GM23338 (cell line): Measurements from ENCODE around the gene GID4. TPM values are rescaled to one million over a fixed set of nuclear protein-coding genes. Genes with fewer than 3 reads are reported as not detected.

Experiments used
- ATAC-seq: fragments of 200-7000 bp; cut with Tn5 transposase; 3 replicates; pipeline ENCODE4 v1.9.1; 2020
- DNase-seq: peaks from one replicate; pipeline ENCODE4 v3.0.0-alpha.2; 2015; ENCODE audit warnings: low spot score
- H2AFZ ChIP-seq: fragments of 200-600 bp; sonication (generic); 2 replicates; pipeline ENCODE4 v1.8.0; 2016; ENCODE audit warnings: antibody characterized with exemption, mild to moderate bottlenecking, moderate library complexity
- H3F3A ChIP-seq: fragments of 200-600 bp; sonication (generic); replicated peaks from 2 replicates; pipeline ENCODE4 v1.8.0; 2017; ENCODE audit warnings: antibody characterized with exemption, mixed run types, low read depth
- H3K27ac ChIP-seq: fragments of 200-600 bp; sonication (generic); 2 replicates; pipeline ENCODE4 v1.6.1; 2016; ENCODE audit warnings: low read depth
- H3K27me3 ChIP-seq: fragments of 200-600 bp; sonication (generic); 2 replicates; pipeline ENCODE4 v1.8.0; 2016; ENCODE audit warnings: mild to moderate bottlenecking, mixed run types, moderate library complexity; ENCODE audit not compliant: insufficient read depth
- H3K36me3 ChIP-seq: fragments of 200-600 bp; sonication (generic); 2 replicates; pipeline ENCODE4 v1.8.0; 2016; ENCODE audit warnings: mild to moderate bottlenecking; ENCODE audit not compliant: insufficient read depth
- H3K4me1 ChIP-seq: fragments of 200-600 bp; sonication (generic); 2 replicates; pipeline ENCODE4 v1.8.0; 2016; ENCODE audit warnings: mild to moderate bottlenecking, moderate library complexity; ENCODE audit not compliant: insufficient read depth
- H3K4me2 ChIP-seq: fragments of 200-600 bp; sonication (generic); 2 replicates; pipeline ENCODE4 v1.7.1; 2017; ENCODE audit warnings: mixed run types
- H3K4me3 ChIP-seq: fragments of 200-600 bp; sonication (generic); 2 replicates; pipeline ENCODE4 v1.6.1; 2016; ENCODE audit warnings: mixed run types
- H3K79me2 ChIP-seq: fragments of 200-600 bp; sonication (generic); replicated peaks from 2 replicates; pipeline ENCODE4 v1.8.0; 2017; ENCODE audit warnings: mild to moderate bottlenecking; ENCODE audit not compliant: insufficient read depth
- H3K9me2 ChIP-seq: fragments of 200-600 bp; sonication (generic); 2 replicates; pipeline ENCODE4 v1.8.0; 2017; ENCODE audit not compliant: insufficient read depth
- H4K20me1 ChIP-seq: fragments of 200-600 bp; sonication (generic); replicated peaks from 2 replicates; pipeline ENCODE4 v1.8.0; 2017; ENCODE audit warnings: mild to moderate bottlenecking; ENCODE audit not compliant: insufficient read depth
- H3K27ac Mint-ChIP-seq: 2 replicates; pipeline ENCODE4 v1.8.0; 2020; ENCODE audit warnings: inconsistent platforms, mild to moderate bottlenecking, moderate library complexity, mixed read lengths
- H3K27me3 Mint-ChIP-seq: 3 replicates; pipeline ENCODE4 v1.8.0; 2022; ENCODE audit warnings: low read depth, mild to moderate bottlenecking, moderate library complexity, mixed read lengths, inconsistent platforms; ENCODE audit not compliant: insufficient read depth, poor library complexity
- H3K36me3 Mint-ChIP-seq: 3 replicates; pipeline ENCODE4 v1.8.0; 2021; ENCODE audit warnings: low read depth, mild to moderate bottlenecking, inconsistent platforms, moderate library complexity, mixed read lengths
- H3K4me1 Mint-ChIP-seq: 3 replicates; pipeline ENCODE4 v1.8.0; 2020; ENCODE audit warnings: mild to moderate bottlenecking, inconsistent platforms, mixed read lengths
- H3K4me3 Mint-ChIP-seq: 3 replicates; pipeline ENCODE4 v1.8.0; 2021; ENCODE audit warnings: moderate library complexity, mild to moderate bottlenecking, inconsistent platforms, mixed read lengths
- H3K9me3 Mint-ChIP-seq: 3 replicates; pipeline ENCODE4 v1.8.0; 2020; ENCODE audit warnings: moderate library complexity, mild to moderate bottlenecking, inconsistent platforms, mixed read lengths
- JUNB ChIP-seq: IDR thresholded peaks from one replicate; pipeline ENCODE4 v1.6.1; 2016; ENCODE audit warnings: antibody characterized with exemption; ENCODE audit not compliant: unreplicated experiment
- NANOG ChIP-seq: IDR thresholded peaks from 2 replicates; pipeline ENCODE4 v1.6.1; 2016; ENCODE audit warnings: antibody characterized with exemption, borderline replicate concordance
- POLR2AphosphoS5 ChIP-seq: IDR thresholded peaks from 2 replicates; pipeline ENCODE4 v1.6.1; 2016; ENCODE audit warnings: antibody characterized with exemption, low read depth
- STAT1 ChIP-seq: IDR thresholded peaks from one replicate; pipeline ENCODE4 v1.6.1; 2016; ENCODE audit warnings: antibody characterized with exemption; ENCODE audit not compliant: unreplicated experiment
- ZNF114 ChIP-seq: fragments of 250-450 bp; sonication (Bioruptor Pico); IDR thresholded peaks from 2 replicates; pipeline ENCODE4 v1.5.0; 2020; ENCODE audit warnings: mild to moderate bottlenecking, moderate library complexity
- polyA plus RNA-seq: library from polyadenylated mRNA; unstranded; fragments of >200 nt; fragmentation: Nextera tagmentation; extraction: Ambion mirVana; gene quantifications from 2 replicates; pipeline ENCODE4 v1.2.1, GENCODE V29; 2016
- total RNA-seq: library from RNA; depleted of rRNA; stranded (reverse); fragments of >200 nt; shearing (Covaris generic); gene quantifications from 2 replicates; pipeline ENCODE4 v1.2.3, GENCODE V29; 2014
- TF ChIP-seq, protein P1 (sequence below), 2 experiments: fragments of 200-600 bp in 1 of 2; sonication (generic) in 1 of 2; conservative IDR thresholded peaks; 2 replicates each; pipeline versions ENCODE4 v1.5.1 to v1.6.1; 2016 to 2017; ENCODE audit warnings: antibody characterized with exemption in 2 of 2, low read depth in 2 of 2, mild to moderate bottlenecking in 2 of 2, moderate library complexity in 1 of 2
- TF ChIP-seq, protein P2 (sequence below): fragments of 250-450 bp; sonication (Bioruptor Pico); IDR thresholded peaks from 2 replicates; pipeline ENCODE4 v1.5.0; 2020; ENCODE audit warnings: mild to moderate bottlenecking, moderate library complexity

GID4 gene
- total and polyA plus RNA-seq, 2 experiments from 2014 or later = 6.3 to 11.2 TPM

DNA sequence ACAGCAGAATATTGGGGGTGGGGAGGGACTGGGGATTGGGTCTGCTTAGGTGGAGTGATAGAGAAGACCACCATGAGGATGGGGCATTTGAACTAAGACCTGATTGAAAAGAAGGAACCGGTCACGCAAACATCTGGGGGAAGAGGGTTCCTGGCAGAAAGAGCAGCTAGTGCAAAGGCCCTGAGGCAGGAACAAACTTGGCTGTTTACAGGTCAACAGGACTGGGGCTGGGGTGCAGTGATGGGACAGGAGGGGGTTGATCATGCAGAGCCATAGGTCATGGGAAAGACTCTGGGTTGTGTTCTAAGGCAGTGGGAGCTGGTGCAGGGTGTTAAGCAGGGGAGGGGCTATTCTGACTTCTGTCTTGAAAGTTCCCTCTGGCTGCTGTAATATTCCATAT lies 50.4 kb downstream of the GID4 start:
- peaks cover 7% of the 10 kb centered on the region for H3K36me3 Mint-ChIP-seq

More for the DNA sequence above, 50.4 kb downstream of the GID4 start:
- no peak for TF ChIP-seq STAT1
- TF ChIP-seq, protein P1, sequence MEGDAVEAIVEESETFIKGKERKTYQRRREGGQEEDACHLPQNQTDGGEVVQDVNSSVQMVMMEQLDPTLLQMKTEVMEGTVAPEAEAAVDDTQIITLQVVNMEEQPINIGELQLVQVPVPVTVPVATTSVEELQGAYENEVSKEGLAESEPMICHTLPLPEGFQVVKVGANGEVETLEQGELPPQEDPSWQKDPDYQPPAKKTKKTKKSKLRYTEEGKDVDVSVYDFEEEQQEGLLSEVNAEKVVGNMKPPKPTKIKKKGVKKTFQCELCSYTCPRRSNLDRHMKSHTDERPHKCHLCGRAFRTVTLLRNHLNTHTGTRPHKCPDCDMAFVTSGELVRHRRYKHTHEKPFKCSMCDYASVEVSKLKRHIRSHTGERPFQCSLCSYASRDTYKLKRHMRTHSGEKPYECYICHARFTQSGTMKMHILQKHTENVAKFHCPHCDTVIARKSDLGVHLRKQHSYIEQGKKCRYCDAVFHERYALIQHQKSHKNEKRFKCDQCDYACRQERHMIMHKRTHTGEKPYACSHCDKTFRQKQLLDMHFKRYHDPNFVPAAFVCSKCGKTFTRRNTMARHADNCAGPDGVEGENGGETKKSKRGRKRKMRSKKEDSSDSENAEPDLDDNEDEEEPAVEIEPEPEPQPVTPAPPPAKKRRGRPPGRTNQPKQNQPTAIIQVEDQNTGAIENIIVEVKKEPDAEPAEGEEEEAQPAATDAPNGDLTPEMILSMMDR (conservative IDR thresholded peaks at IDR 0.05; ENCODE audit: low read depth in 2 of 2) = no peak
- no peak for TF ChIP-seq ZNF114
- no peak for TF ChIP-seq JUNB
- TF ChIP-seq NANOG = no peak
- TF ChIP-seq, protein P2, sequence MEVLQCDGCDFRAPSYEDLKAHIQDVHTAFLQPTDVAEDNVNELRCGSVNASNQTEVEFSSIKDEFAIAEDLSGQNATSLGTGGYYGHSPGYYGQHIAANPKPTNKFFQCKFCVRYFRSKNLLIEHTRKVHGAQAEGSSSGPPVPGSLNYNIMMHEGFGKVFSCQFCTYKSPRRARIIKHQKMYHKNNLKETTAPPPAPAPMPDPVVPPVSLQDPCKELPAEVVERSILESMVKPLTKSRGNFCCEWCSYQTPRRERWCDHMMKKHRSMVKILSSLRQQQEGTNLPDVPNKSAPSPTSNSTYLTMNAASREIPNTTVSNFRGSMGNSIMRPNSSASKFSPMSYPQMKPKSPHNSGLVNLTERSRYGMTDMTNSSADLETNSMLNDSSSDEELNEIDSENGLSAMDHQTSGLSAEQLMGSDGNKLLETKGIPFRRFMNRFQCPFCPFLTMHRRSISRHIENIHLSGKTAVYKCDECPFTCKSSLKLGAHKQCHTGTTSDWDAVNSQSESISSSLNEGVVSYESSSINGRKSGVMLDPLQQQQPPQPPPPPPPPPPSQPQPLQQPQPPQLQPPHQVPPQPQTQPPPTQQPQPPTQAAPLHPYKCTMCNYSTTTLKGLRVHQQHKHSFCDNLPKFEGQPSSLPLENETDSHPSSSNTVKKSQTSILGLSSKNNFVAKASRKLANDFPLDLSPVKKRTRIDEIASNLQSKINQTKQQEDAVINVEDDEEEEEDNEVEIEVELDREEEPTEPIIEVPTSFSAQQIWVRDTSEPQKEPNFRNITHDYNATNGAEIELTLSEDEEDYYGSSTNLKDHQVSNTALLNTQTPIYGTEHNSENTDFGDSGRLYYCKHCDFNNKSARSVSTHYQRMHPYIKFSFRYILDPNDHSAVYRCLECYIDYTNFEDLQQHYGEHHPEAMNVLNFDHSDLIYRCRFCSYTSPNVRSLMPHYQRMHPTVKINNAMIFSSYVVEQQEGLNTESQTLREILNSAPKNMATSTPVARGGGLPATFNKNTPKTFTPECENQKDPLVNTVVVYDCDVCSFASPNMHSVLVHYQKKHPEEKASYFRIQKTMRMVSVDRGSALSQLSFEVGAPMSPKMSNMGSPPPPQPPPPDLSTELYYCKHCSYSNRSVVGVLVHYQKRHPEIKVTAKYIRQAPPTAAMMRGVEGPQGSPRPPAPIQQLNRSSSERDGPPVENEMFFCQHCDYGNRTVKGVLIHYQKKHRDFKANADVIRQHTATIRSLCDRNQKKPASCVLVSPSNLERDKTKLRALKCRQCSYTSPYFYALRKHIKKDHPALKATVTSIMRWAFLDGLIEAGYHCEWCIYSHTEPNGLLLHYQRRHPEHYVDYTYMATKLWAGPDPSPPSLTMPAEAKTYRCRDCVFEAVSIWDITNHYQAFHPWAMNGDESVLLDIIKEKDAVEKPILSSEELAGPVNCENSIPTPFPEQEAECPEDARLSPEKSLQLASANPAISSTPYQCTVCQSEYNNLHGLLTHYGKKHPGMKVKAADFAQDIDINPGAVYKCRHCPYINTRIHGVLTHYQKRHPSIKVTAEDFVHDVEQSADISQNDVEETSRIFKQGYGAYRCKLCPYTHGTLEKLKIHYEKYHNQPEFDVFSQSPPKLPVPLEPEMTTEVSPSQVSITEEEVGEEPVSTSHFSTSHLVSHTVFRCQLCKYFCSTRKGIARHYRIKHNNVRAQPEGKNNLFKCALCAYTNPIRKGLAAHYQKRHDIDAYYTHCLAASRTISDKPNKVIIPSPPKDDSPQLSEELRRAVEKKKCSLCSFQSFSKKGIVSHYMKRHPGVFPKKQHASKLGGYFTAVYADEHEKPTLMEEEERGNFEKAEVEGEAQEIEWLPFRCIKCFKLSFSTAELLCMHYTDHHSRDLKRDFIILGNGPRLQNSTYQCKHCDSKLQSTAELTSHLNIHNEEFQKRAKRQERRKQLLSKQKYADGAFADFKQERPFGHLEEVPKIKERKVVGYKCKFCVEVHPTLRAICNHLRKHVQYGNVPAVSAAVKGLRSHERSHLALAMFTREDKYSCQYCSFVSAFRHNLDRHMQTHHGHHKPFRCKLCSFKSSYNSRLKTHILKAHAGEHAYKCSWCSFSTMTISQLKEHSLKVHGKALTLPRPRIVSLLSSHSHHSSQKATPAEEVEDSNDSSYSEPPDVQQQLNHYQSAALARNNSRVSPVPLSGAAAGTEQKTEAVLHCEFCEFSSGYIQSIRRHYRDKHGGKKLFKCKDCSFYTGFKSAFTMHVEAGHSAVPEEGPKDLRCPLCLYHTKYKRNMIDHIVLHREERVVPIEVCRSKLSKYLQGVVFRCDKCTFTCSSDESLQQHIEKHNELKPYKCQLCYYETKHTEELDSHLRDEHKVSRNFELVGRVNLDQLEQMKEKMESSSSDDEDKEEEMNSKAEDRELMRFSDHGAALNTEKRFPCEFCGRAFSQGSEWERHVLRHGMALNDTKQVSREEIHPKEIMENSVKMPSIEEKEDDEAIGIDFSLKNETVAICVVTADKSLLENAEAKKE = no peak
- no peak for TF ChIP-seq POLR2AphosphoS5
- ATAC-seq (no peak), DNase-seq (no peak)
- H3K4me3 Mint-ChIP-seq = peak overlapping the region; percentile 99; the same call in 2 of the 3 replicates
- peaks cover 8% of the 10 kb centered on the region; the same call in 2 of the 3 replicates for H3K4me1 Mint-ChIP-seq
- Histone ChIP-seq H3F3A (peaks cover 8% of the 10 kb centered on the region; the same call in 1 of the 2 replicates), H3K4me1 (peaks cover 8% of the 10 kb centered on the region), H3K9me2 (no peaks in the 10 kb centered on the region), H3K27ac (no peak overlapping the region), H3K4me3 (no peak overlapping the region), H2AFZ (no peak overlapping the region), H3K4me2 (no peak overlapping the region), H4K20me1 (no peaks in the 10 kb centered on the region; the same call in 1 of the 2 replicates), H3K79me2 (peaks cover 20% of the 10 kb centered on the region), H3K27me3 (no peaks in the 10 kb centered on the region), H3K36me3 (0 out of 2 replicates have a peak, but pooled peaks cover 4% of the 10 kb centered on the region)
- no peak overlapping the region; the same call in 1 of the 2 replicates for H3K27ac Mint-ChIP-seq
- H3K27me3 Mint-ChIP-seq = peaks cover 14% of the 10 kb centered on the region
- H3K9me3 Mint-ChIP-seq = no peaks in the 10 kb centered on the region; the same call in 1 of the 3 replicates
